GM06990 (cell line): Measurements from ENCODE around the gene ITGA2B.

Experiments
- DNase-seq: peaks from one replicate; pipeline ENCODE4 v3.0.0-alpha.2; 2011; ENCODE audit not compliant: insufficient read length; ENCODE audit errors: extremely low read depth
- H3K27me3 ChIP-seq: replicated peaks from 2 replicates; pipeline ENCODE4 v1.6.0; 2011; ENCODE audit warnings: low read length; ENCODE audit not compliant: control insufficient read depth, insufficient read depth
- H3K36me3 ChIP-seq: 2 replicates; pipeline ENCODE4 v1.5.1; 2011; ENCODE audit warnings: low read length; ENCODE audit not compliant: control insufficient read depth, insufficient read depth
- H3K4me3 ChIP-seq: replicated peaks from 2 replicates; pipeline ENCODE4 v1.5.1; 2011; ENCODE audit warnings: low read depth, mild to moderate bottlenecking, control low read depth, low read length
- TF ChIP-seq, protein P1 (sequence below): IDR thresholded peaks from 2 replicates; pipeline ENCODE4 v1.5.1; 2011; ENCODE audit warnings: low read length, control low read depth, mild to moderate bottlenecking, inconsistent platforms; ENCODE audit not compliant: insufficient read depth, poor library complexity, severe bottlenecking

The ITGA2B gene

DNA sequence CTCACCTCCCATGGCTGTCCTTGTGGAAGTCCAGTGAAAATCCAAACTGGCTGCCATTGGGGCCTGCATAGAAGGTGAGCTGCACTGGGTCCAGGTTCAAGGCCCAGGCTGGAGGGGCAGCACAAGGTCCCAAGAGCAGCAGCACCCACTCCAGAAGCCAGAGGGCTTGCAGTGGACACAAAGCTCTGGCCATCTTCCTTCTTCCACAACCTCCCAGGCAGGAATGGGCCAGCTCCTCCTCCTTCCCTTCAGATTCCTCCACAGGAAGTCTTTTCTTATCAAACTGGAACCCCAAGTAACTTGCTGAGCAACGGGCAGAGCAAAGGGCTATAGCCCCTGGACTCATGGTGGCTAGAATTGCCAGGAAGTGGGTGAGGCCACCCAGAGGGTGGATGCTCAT lies at the start of gene ITGA2B:
ITGA2B (minus strand) TSS at position 369 of the 400 bp plus-strand sequence; CDS start at position 193, 176 bp downstream.
- TF ChIP-seq, protein P1, sequence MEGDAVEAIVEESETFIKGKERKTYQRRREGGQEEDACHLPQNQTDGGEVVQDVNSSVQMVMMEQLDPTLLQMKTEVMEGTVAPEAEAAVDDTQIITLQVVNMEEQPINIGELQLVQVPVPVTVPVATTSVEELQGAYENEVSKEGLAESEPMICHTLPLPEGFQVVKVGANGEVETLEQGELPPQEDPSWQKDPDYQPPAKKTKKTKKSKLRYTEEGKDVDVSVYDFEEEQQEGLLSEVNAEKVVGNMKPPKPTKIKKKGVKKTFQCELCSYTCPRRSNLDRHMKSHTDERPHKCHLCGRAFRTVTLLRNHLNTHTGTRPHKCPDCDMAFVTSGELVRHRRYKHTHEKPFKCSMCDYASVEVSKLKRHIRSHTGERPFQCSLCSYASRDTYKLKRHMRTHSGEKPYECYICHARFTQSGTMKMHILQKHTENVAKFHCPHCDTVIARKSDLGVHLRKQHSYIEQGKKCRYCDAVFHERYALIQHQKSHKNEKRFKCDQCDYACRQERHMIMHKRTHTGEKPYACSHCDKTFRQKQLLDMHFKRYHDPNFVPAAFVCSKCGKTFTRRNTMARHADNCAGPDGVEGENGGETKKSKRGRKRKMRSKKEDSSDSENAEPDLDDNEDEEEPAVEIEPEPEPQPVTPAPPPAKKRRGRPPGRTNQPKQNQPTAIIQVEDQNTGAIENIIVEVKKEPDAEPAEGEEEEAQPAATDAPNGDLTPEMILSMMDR: no peak
- H3K4me3 ChIP-seq: no peak within 1 kb of the TSS
- no peaks in the 10 kb centered on the region for H3K36me3 ChIP-seq
- DNase-seq: no peak
- H3K27me3 ChIP-seq: no peaks in the 10 kb centered on the region

DNA sequence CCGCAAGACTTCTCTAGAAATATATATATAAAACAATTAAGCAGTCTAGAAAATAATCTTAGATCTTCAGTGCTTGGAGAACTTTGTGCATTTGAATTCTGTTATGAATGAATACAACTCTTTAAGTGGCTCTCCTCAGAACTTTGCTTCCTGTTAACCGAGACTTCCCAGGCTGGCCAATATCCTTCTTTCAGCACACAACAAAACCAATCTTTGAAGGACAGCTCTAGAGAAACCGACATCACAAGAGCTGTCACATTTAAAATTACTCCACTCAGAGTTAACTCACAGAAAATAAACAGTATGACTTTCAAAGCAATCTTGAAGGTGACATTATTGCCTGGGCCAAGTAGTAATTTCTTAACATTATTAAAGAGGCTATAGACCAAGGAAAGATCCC lies 49.7 kb upstream of the ITGA2B start:
- Histone ChIP-seq H3K4me3 (no peak overlapping the region), H3K36me3 (no peaks in the 10 kb centered on the region; the same call in none of the 2 replicates), H3K27me3 (no peaks in the 10 kb centered on the region)
- no peak for DNase-seq
- TF ChIP-seq, protein P1: no peak

DNA sequence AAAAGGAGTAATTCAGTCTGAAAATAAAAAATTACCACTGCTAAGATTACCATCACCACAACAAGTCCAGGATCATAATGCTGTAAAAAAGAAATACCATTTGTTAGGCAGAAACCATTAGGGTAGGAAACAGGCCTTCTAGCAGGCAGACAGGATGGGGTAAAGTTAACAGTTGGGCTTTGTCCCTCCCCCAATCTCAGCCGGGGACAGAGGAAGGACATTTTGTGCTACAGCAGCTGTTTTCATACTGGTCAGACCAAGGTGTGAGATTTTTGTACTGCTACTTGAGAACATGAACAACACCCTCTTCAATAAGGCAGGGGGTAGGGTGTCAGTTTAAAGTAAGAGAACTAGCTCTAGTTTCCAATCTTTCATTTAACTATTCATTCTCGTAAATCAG lies 49.2 kb upstream of the ITGA2B start:
- H3K4me3 ChIP-seq: no peak overlapping the region
- TF ChIP-seq, protein P1: no peak
- DNase-seq: peak; percentile 11

DNA sequence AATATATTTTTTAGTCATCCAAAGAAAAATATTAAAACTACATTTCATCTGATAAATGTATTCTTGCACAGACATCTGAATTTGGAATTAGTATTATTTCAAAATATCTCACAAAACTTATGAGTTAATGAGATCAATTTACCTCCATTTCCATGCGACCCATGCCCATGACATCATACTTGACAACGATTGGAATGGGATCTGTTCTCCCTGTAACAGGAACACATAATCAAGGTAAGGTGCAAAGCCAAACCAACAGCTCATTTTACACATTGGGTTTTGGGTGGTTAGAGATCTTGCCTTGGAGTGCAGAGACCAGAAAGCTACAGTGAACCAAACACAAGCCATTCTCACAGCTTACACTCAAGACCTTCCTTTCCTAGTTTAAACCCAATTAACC lies 46.9 kb upstream of the ITGA2B start:
- H3K36me3 ChIP-seq: peaks cover 3% of the 10 kb centered on the region
- DNase-seq: no peak

More for the DNA sequence above, 49.2 kb upstream of the ITGA2B start:
- Histone ChIP-seq H3K27me3 (no peaks in the 10 kb centered on the region), H3K36me3 (no peaks in the 10 kb centered on the region; the same call in none of the 2 replicates)

DNA sequence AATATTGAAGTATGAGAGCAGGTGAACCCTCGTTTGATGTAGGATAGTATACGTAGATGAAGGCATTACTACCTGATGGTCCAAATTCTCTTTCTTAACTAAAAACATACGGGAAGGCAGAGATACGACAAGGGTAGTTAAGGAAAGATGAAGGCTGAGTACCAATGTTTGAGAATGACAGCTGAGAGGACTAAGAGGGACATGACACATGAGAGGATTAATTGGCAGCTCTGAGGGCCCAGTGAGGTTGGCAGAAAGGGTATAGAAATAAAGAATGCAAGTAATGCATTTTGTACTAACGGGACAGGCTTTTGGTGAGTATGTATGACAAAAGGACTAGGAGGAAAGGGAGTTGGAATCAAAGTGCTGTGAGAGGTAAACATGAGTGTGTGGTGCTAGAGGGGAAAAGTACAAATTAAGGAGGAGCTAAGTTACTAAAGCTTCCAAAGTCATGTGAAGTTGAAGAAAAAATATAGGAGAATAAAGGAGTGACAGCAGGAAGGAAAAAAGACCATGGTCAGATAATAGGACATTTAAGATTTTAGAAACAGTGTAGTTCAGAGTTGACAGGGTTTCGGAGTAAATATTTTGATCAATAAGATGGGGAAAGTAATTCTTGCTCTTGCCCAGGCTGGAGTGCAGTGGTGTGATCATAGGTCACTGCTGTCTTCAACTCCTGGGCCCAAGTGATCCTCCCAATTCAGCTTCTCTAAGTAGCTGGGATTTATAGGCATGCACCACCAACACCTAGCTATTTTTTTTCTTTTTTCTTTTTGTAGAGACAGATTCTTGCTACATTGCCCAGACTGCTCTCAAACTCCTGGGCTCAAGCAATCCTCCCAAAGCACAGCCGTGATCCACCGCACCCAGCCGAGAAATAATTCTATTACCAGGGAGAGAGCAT lies 43.1 kb upstream of the ITGA2B start:
- H3K4me3 ChIP-seq: no peak overlapping the region
- DNase-seq: no peak
- H3K36me3 ChIP-seq: peaks cover 5% of the 10 kb centered on the region
- TF ChIP-seq, protein P1: no peak
- no peaks in the 10 kb centered on the region for H3K27me3 ChIP-seq

More for the DNA sequence above, 46.9 kb upstream of the ITGA2B start:
- TF ChIP-seq, protein P1: no peak
- H3K27me3 ChIP-seq: no peaks in the 10 kb centered on the region
- no peak overlapping the region for H3K4me3 ChIP-seq
